SH-SY5Y (cell line): ENCODE measurements around the gene SUSD2.

Experiments
- GATA2 ChIP-seq: IDR thresholded peaks from 2 replicates; pipeline ENCODE4 v1.6.1; 2011; ENCODE audit warnings: mild to moderate bottlenecking, low read depth, low read length
- GATA3 ChIP-seq: IDR thresholded peaks from 2 replicates; pipeline ENCODE4 v1.6.1; 2011; ENCODE audit warnings: low read depth, mild to moderate bottlenecking, low read length, moderate library complexity

- TF ChIP-seq GATA2: no peak
- TF ChIP-seq GATA3: no peak
These were observed 1.6 kb upstream of the SUSD2 start for GRCh38 chr22:24179478-24180210.
